Measurements from ENCODE around the gene FSHR. TPM values are rescaled to one million over a fixed set of nuclear protein-coding genes. Genes with fewer than 3 reads are reported as not detected.

The FSHR gene
- total RNA-seq, 1 donor: not detected

GRCh38 chr2:49162151-49162550 lies 7.8 kb upstream of the FSHR start:
- no peak for DNase-seq (ENCODE audit: low read depth)
- H3K4me3 ChIP-seq (ENCODE audit: low read depth, low read length): no peak overlapping the region
- no peak for TF ChIP-seq CTCF (IDR thresholded peaks at IDR 0.05; ENCODE audit: insufficient read depth, low read depth, low read length)

DNA sequence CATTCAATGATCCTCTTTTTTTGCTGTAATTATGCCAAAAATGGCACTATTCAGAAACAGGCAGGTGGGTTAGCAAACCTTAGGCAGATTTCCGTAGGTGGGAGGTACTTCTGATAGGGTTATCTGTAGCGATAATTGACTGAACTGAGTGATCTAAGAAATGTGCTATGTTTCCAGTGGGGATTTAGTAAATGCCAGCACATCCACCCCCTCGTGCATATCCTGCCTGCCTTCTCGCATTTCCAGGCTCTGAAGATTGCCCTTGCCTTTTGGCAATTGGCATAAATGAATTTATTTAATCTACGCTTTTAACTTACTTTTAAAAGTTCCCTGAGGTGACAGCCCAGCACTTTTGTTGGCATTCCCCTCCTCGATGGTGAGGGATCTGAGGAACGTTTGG lies 576 bp upstream of the FSHR start:
- DNase-seq (ENCODE audit: low read depth): no peak
- no peak overlapping the region for H3K4me3 ChIP-seq (ENCODE audit: low read depth, low read length)
- TF ChIP-seq CTCF (IDR thresholded peaks at IDR 0.05; ENCODE audit: insufficient read depth, low read depth, low read length): no peak

- no peak for TF ChIP-seq CTCF (IDR thresholded peaks at IDR 0.05; ENCODE audit: insufficient read depth, low read depth, low read length)
- no peak for DNase-seq (ENCODE audit: low read depth)
Measured at GRCh38 chr2:49153252-49153651, 1.1 kb downstream of the FSHR start.

GRCh38 chr2:49152824-49153223 lies 1.5 kb downstream of the FSHR start:
- no peak for DNase-seq (ENCODE audit: low read depth)
- no peak overlapping the region for H3K4me3 ChIP-seq (ENCODE audit: low read depth, low read length)
- TF ChIP-seq CTCF (IDR thresholded peaks at IDR 0.05; ENCODE audit: insufficient read depth, low read depth, low read length): no peak

More at GRCh38 chr2:49153252-49153651, 1.1 kb downstream of the FSHR start:
- H3K4me3 ChIP-seq (ENCODE audit: low read depth, low read length): no peak overlapping the region

DNA sequence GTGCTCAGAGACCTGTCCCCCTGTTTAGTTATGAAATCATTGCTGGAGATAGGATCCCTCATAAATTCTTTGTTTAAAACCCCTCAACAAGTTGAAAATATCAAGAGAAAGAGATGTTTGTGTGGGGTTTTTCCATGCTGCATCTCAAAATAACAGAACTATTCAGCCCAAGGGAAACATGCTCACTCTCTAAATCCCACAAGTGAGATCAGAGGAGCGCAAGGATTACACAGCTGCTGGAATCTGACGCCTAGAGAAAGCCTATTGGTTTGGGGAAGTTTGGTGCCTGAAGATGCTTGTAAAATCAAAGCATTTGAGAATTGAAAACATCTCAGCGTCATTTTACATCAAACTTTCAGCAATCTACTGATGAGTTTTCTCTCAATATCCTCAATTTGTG lies 7.9 kb downstream of the FSHR start:
- DNase-seq (ENCODE audit: low read depth): no peak
- TF ChIP-seq CTCF (IDR thresholded peaks at IDR 0.05; ENCODE audit: insufficient read depth, low read depth, low read length): no peak
- no peak overlapping the region for H3K4me3 ChIP-seq (ENCODE audit: low read depth, low read length)

DNA sequence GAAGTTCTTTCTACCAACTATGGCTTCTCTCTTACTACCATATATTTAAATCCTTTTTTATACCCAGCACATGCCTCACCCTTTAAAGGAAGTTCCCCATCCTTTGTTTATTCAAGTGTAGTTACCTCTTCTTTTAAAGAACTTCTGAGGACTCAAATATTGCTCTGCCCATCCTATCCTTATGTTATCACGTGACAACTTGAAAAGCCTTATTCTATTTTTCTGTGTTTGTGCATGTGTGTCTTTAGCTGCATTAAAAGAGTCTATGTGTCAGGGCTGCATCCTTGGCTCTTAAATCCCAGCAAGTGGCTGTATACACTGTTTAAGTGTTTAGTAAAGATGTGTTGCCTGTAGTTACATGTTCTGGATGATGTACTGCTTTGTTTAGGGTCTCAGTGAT lies 22.5 kb downstream of the FSHR start:
- no peak for TF ChIP-seq CTCF (IDR thresholded peaks at IDR 0.05; ENCODE audit: insufficient read depth, low read depth, low read length)
- DNase-seq (ENCODE audit: low read depth): no peak
- no peak overlapping the region for H3K4me3 ChIP-seq (ENCODE audit: low read depth, low read length)

GRCh38 chr2:49129034-49129433 lies 25.3 kb downstream of the FSHR start:
- DNase-seq (ENCODE audit: low read depth): no peak
- no peak overlapping the region for H3K4me3 ChIP-seq (ENCODE audit: low read depth, low read length)
- no peak for TF ChIP-seq CTCF (IDR thresholded peaks at IDR 0.05; ENCODE audit: insufficient read depth, low read depth, low read length)

Measured in fibroblast of villous mesenchyme (primary cell).